Naive thymus-derived CD4-positive, alpha-beta T cell (primary cell): ENCODE measurements around the gene RNF207. TPM values are rescaled to one million over a fixed set of nuclear protein-coding genes. Genes with fewer than 3 reads are reported as not detected.

Experiments used
- ATAC-seq: fragments of 150-1000 bp; cut with Tn5 transposase; 2 replicates; pipeline ENCODE4 v1.10.0; 2021; ENCODE audit warnings: mild to moderate bottlenecking, moderate library complexity
- CTCF ChIA-PET: fragments of 350-600 bp; sonication (Branson Sonifier 250); formaldehyde crosslinking; loops from one replicate; lab custom pipeline; 2021; ENCODE audit warnings: antibody characterized with exemption; lab: Charles Lee
- POLR2A ChIA-PET: fragments of 350-600 bp; sonication (Branson Sonifier 250); formaldehyde crosslinking; loops from one replicate; lab custom pipeline; 2021; ENCODE audit warnings: antibody characterized with exemption, inconsistent platforms; lab: Charles Lee
- DNase-seq, 9 donors: peaks; one replicate each; pipeline versions ENCODE4 v3.0.0 to v3.0.0-alpha.2; 2020 to 2022; ENCODE audit warnings: mixed read lengths in 1 of 9
- H3K27ac ChIP-seq: one replicate; pipeline ENCODE4 v1.7.0; 2013; ENCODE audit warnings: mild to moderate bottlenecking, low read depth, low read length, moderate library complexity
- H3K27me3 ChIP-seq, 2 donors: one replicate each; pipeline ENCODE4 v1.7.0; 2013; ENCODE audit warnings: low read length in 2 of 2, mild to moderate bottlenecking in 2 of 2, moderate library complexity in 2 of 2; ENCODE audit not compliant: control insufficient read depth in 2 of 2, insufficient read depth in 2 of 2
- H3K36me3 ChIP-seq, 3 experiments: 1 replicate in 2 of 3; 2 replicates in 1 of 3; pipeline ENCODE4 v1.7.0; 2013; ENCODE audit warnings: low read length in 3 of 3, mild to moderate bottlenecking in 3 of 3, moderate library complexity in 1 of 3; ENCODE audit not compliant: insufficient read depth in 3 of 3, control insufficient read depth in 2 of 3
- H3K4me1 ChIP-seq, 2 donors: one replicate each; pipeline ENCODE4 v1.7.0; 2013; ENCODE audit warnings: low read length in 2 of 2, mild to moderate bottlenecking in 2 of 2, moderate library complexity in 1 of 2; ENCODE audit not compliant: control insufficient read depth in 2 of 2, insufficient read depth in 2 of 2
- H3K4me3 ChIP-seq: 2 replicates; pipeline ENCODE4 v1.7.0; 2013; ENCODE audit warnings: mild to moderate bottlenecking, low read length
- H3K9me3 ChIP-seq, 3 experiments: 1 replicate in 2 of 3; 2 replicates in 1 of 3; pipeline ENCODE4 v1.7.0; 2013; ENCODE audit warnings: low read length in 3 of 3; ENCODE audit not compliant: control insufficient read depth in 2 of 3
- H3K27ac Mint-ChIP-seq, 9 donors: one replicate each; pipeline ENCODE4 v1.8.0; 2020 to 2022; ENCODE audit warnings: mixed read lengths in 9 of 9, mild to moderate bottlenecking in 8 of 9, moderate library complexity in 5 of 9, inconsistent platforms in 2 of 9
- H3K27me3 Mint-ChIP-seq, 5 donors: one replicate each; pipeline ENCODE4 v1.8.0; 2021 to 2022; ENCODE audit warnings: mixed read lengths in 5 of 5, mild to moderate bottlenecking in 1 of 5
- H3K36me3 Mint-ChIP-seq, 5 donors: one replicate each; pipeline ENCODE4 v1.8.0; 2020 to 2022; ENCODE audit warnings: mixed read lengths in 5 of 5, mild to moderate bottlenecking in 3 of 5, inconsistent platforms in 1 of 5
- H3K4me1 Mint-ChIP-seq, 7 donors: one replicate each; pipeline ENCODE4 v1.8.0; 2020 to 2022; ENCODE audit warnings: mixed read lengths in 7 of 7, mild to moderate bottlenecking in 3 of 7, inconsistent platforms in 1 of 7
- H3K4me3 Mint-ChIP-seq, 10 donors: one replicate each; pipeline ENCODE4 v1.8.0; 2020 to 2022; ENCODE audit warnings: mild to moderate bottlenecking in 10 of 10, mixed read lengths in 10 of 10, moderate library complexity in 6 of 10, inconsistent platforms in 2 of 10
- H3K9me3 Mint-ChIP-seq, 11 donors: one replicate each; pipeline ENCODE4 v1.8.0; 2020 to 2022; ENCODE audit warnings: mixed read lengths in 11 of 11, mild to moderate bottlenecking in 4 of 11, inconsistent platforms in 1 of 11, moderate library complexity in 1 of 11
- intact Hi-C, 2 donors: fragments of 100-400 bp; cut with micrococcal nuclease; formaldehyde crosslinking; loops; one replicate each; pipeline ENCODE4 v1.15.1; 2023
- polyA plus RNA-seq, 2 donors: library from polyadenylated mRNA; unstranded; fragments of 300-500 nt; fragmentation: Illumina TruSeq; gene quantifications; one replicate each; pipeline ENCODE4 v1.2.3, GENCODE V29; 2021
- total RNA-seq, 6 experiments: library from RNA in 5 of 6; stranded (reverse) in 5 of 6; gene quantifications; 1 replicate in 5 of 6; 2 replicates in 1 of 6; pipeline ENCODE4 v1.2.3 and lab custom pipeline; 2021 to 2026

The RNF207 gene
- total and polyA plus RNA-seq, 7 experiments from 2014 or later: 0.09 to 83.6 (median 0.81) TPM

- Mint-ChIP-seq H3K4me1 (peaks cover 0 to 4% (median 0%) of the 10 kb centered on the region in 7 donors), H3K27me3 (peaks cover 0 to under 1% (median 0%) of the 10 kb centered on the region in 5 donors), H3K9me3 (no peaks in the 10 kb centered on the region), H3K4me3 (no peak overlapping the region), H3K36me3 (peaks cover 11 to 45% (median 19%) of the 10 kb centered on the region in 5 donors), H3K27ac (no peak overlapping the region)
- POLR2A ChIA-PET: no interaction called here
- DNase-seq: no peak
- H3K27me3 ChIP-seq: no peaks in the 10 kb centered on the region
- intact Hi-C loops: no loop called here
- no peak for ATAC-seq
- no peaks in the 10 kb centered on the region for H3K9me3 ChIP-seq
- H3K4me1 ChIP-seq: no peaks in the 10 kb centered on the region
- CTCF ChIA-PET: no interaction called here
- H3K27ac ChIP-seq: no peak overlapping the region
- no peak overlapping the region for H3K4me3 ChIP-seq
- H3K36me3 ChIP-seq: peaks cover 0 to 54% (median 0%) of the 10 kb centered on the region in 3 experiments
Measured at GRCh38 chr1:6222636-6223035, 16.7 kb downstream of the RNF207 start.

- no peak overlapping the region for H3K27ac Mint-ChIP-seq
- no peak for ATAC-seq
Measured at GRCh38 chr1:6223617-6224016, 17.7 kb downstream of the RNF207 start.

GRCh38 chr1:6224718-6225117 lies 18.8 kb downstream of the RNF207 start:
- Mint-ChIP-seq H3K27me3 (no peaks in the 10 kb centered on the region), H3K4me3 (no peak overlapping the region), H3K27ac (peak overlapping the region in 1 of 9 donors; percentile 20), H3K4me1 (peaks cover 0 to 4% (median 0%) of the 10 kb centered on the region in 7 donors), H3K9me3 (no peaks in the 10 kb centered on the region), H3K36me3 (peaks cover 11 to 45% (median 19%) of the 10 kb centered on the region in 5 donors)
- DNase-seq: no peak
- Histone ChIP-seq H3K9me3 (no peaks in the 10 kb centered on the region), H3K4me1 (no peaks in the 10 kb centered on the region), H3K36me3 (peaks cover 0 to 69% (median 0%) of the 10 kb centered on the region in 3 experiments), H3K27me3 (no peaks in the 10 kb centered on the region), H3K4me3 (no peak overlapping the region), H3K27ac (no peak overlapping the region)
- POLR2A ChIA-PET: no interaction called here
- CTCF ChIA-PET: no interaction called here
- no peak for ATAC-seq
- intact Hi-C loops: no loop called here

More at GRCh38 chr1:6223617-6224016, 17.7 kb downstream of the RNF207 start:
- intact Hi-C loops: no loop called here
- Histone ChIP-seq H3K27ac (no peak overlapping the region), H3K4me3 (no peak overlapping the region), H3K27me3 (no peaks in the 10 kb centered on the region), H3K4me1 (no peaks in the 10 kb centered on the region), H3K9me3 (no peaks in the 10 kb centered on the region), H3K36me3 (peaks cover 0 to 60% (median 0%) of the 10 kb centered on the region in 3 experiments)
- Mint-ChIP-seq H3K36me3 (peaks cover 11 to 45% (median 19%) of the 10 kb centered on the region in 5 donors), H3K4me3 (no peak overlapping the region), H3K27me3 (no peaks in the 10 kb centered on the region), H3K9me3 (no peaks in the 10 kb centered on the region), H3K4me1 (peaks cover 0 to 4% (median 0%) of the 10 kb centered on the region in 7 donors)
- DNase-seq: no peak
- POLR2A ChIA-PET: interaction anchor here (0.8 kb wide), 1 partner anchor 107 kb away, joined by 3 read pairs; no protein-coding TSS in a partner anchor
- CTCF ChIA-PET: no interaction called here

- peaks cover 0 to 77% (median 0%) of the 10 kb centered on the region in 3 experiments for H3K36me3 ChIP-seq
- H3K36me3 Mint-ChIP-seq: peaks cover 11 to 43% (median 19%) of the 10 kb centered on the region in 5 donors
Measured at GRCh38 chr1:6225651-6226050, 19.7 kb downstream of the RNF207 start.

GRCh38 chr1:6233376-6233775 lies 27.5 kb downstream of the RNF207 start:
- peak overlapping the region in 5 of 10 donors; percentile 23 to 88 (median 25) for H3K4me3 Mint-ChIP-seq

More at GRCh38 chr1:6225651-6226050, 19.7 kb downstream of the RNF207 start:
- Mint-ChIP-seq H3K4me1 (peaks cover 0 to 4% (median 0%) of the 10 kb centered on the region in 7 donors), H3K4me3 (no peak overlapping the region), H3K27me3 (no peaks in the 10 kb centered on the region), H3K27ac (peak overlapping the region in 1 of 9 donors; percentile 22), H3K9me3 (no peaks in the 10 kb centered on the region)
- ATAC-seq: no peak
- ChIA-PET POLR2A (interaction anchor here (1.0 kb wide), 1 partner anchor 25 kb away, joined by 3 read pairs; no protein-coding TSS in a partner anchor), CTCF (no interaction called here)
- no peaks in the 10 kb centered on the region for H3K4me1 ChIP-seq
- intact Hi-C loops: no loop called here
- no peak for DNase-seq
- H3K9me3 ChIP-seq: no peaks in the 10 kb centered on the region
- H3K4me3 ChIP-seq: no peak overlapping the region
- no peaks in the 10 kb centered on the region for H3K27me3 ChIP-seq
- H3K27ac ChIP-seq: no peak overlapping the region

GRCh38 chr1:6234502-6235295 lies 28.8 kb downstream of the RNF207 start:
- ChIA-PET POLR2A (interaction anchor here (0.5 to 1.9 kb wide), 3 partner anchors 34 to 382 kb away, joined by 3 to 8 read pairs (median 3); no protein-coding TSS in a partner anchor), CTCF (no interaction called here)
- H3K4me1 ChIP-seq: peaks cover 0 to 12% of the 10 kb centered on the region in 2 donors
- Mint-ChIP-seq H3K4me3 (peak overlapping the region; percentile 79 to 90 (median 87)), H3K27me3 (peaks cover 5 to 10% (median 9%) of the 10 kb centered on the region in 5 donors), H3K27ac (peak overlapping the region in 6 of 9 donors; percentile 46 to 80 (median 69)), H3K36me3 (peaks cover 0 to 20% (median 0%) of the 10 kb centered on the region in 5 donors), H3K9me3 (peaks cover 0 to 1% (median 0%) of the 10 kb centered on the region in 11 donors), H3K4me1 (peaks cover 0 to 28% (median 18%) of the 10 kb centered on the region in 7 donors)
- no peak for DNase-seq
- no peaks in the 10 kb centered on the region for H3K27me3 ChIP-seq
- H3K27ac ChIP-seq: peak overlapping the region; percentile 66
- H3K36me3 ChIP-seq: peaks cover 3 to 37% (median 9%) of the 10 kb centered on the region in 3 experiments
- intact Hi-C loops: loop anchor here (1.0 to 10.0 kb wide), 6 partner anchors 26 to 368 kb away; partner anchors contain the start of genes RPL22 (in 2 of the 2), KLHL21 (in 1 of the 2), NPHP4 (in 1 of the 2) and RNF207 (in 1 of the 2)
- H3K4me3 ChIP-seq: peak overlapping the region; percentile 43
- no peak for ATAC-seq
- H3K9me3 ChIP-seq: no peaks in the 10 kb centered on the region

More at GRCh38 chr1:6233376-6233775, 27.5 kb downstream of the RNF207 start:
- CTCF ChIA-PET: no interaction called here
- H3K4me1 Mint-ChIP-seq: peaks cover 0 to 24% (median 18%) of the 10 kb centered on the region in 7 donors
- H3K27me3 Mint-ChIP-seq: no peaks in the 10 kb centered on the region
- DNase-seq (no peak), ATAC-seq (no peak)
- no peaks in the 10 kb centered on the region for H3K27me3 ChIP-seq
- intact Hi-C loops: loop anchor here in 1 of 2 donors (10.0 kb wide), 1 partner anchor 109 kb away; no protein-coding TSS in a partner anchor
- H3K4me1 ChIP-seq: peaks cover 0 to 12% of the 10 kb centered on the region in 2 donors
- no peak overlapping the region for H3K27ac ChIP-seq
- no peaks in the 10 kb centered on the region for H3K9me3 ChIP-seq
- H3K27ac Mint-ChIP-seq: peak overlapping the region in 1 of 9 donors; percentile 35
- H3K36me3 Mint-ChIP-seq: peaks cover 0 to 20% (median 0%) of the 10 kb centered on the region in 5 donors
- POLR2A ChIA-PET: interaction anchor here (0.6 kb wide), 1 partner anchor 229 kb away, joined by 3 read pairs; no protein-coding TSS in a partner anchor
- peaks cover 0 to 1% (median 0%) of the 10 kb centered on the region in 11 donors for H3K9me3 Mint-ChIP-seq
- no peak overlapping the region for H3K4me3 ChIP-seq
- peaks cover 3 to 46% (median 9%) of the 10 kb centered on the region in 3 experiments for H3K36me3 ChIP-seq
